CD4-positive, alpha-beta T cell (primary cell): Measurements from ENCODE around the gene ALOX12B. TPM values are rescaled to one million over a fixed set of nuclear protein-coding genes. Genes with fewer than 3 reads are reported as not detected.

Source experiments
- ATAC-seq: fragments of 200-7000 bp; cut with Tn5 transposase; one replicate; pipeline ENCODE4 v1.10.0; 2022; ENCODE audit warnings: mild to moderate bottlenecking; ENCODE audit not compliant: poor library complexity
- CTCF ChIA-PET: fragments of 350-600 bp; sonication (Branson Sonifier 250); formaldehyde crosslinking; loops from one replicate; lab custom pipeline; 2021; ENCODE audit warnings: antibody characterized with exemption, inconsistent platforms; lab: Charles Lee
- POLR2A ChIA-PET: fragments of 350-600 bp; sonication (Branson Sonifier 250); formaldehyde crosslinking; loops from one replicate; lab custom pipeline; 2021; ENCODE audit warnings: antibody characterized with exemption, inconsistent platforms; lab: Charles Lee
- DNase-seq, 14 experiments: peaks; one replicate each; pipeline ENCODE4 v3.0.0-alpha.2; 2013 to 2020; ENCODE audit warnings: mixed read lengths in 2 of 14
- H3K27ac ChIP-seq, 2 donors: one replicate each; pipeline versions ENCODE4 v1.5.1 to v1.7.0; 2013; ENCODE audit warnings: low read length in 2 of 2, low read depth in 1 of 2, mild to moderate bottlenecking in 1 of 2
- H3K27me3 ChIP-seq, 2 experiments: 1 replicate in 1 of 2; 2 replicates in 1 of 2; pipeline versions ENCODE4 v1.6.1 to v1.7.0; 2013; ENCODE audit warnings: low read length in 2 of 2, control low read depth in 1 of 2, mild to moderate bottlenecking in 1 of 2, moderate library complexity in 1 of 2; ENCODE audit not compliant: insufficient read depth in 2 of 2, control insufficient read depth in 1 of 2
- H3K36me3 ChIP-seq: one replicate; pipeline ENCODE4 v1.6.1; 2013; ENCODE audit warnings: low read length, control low read depth; ENCODE audit not compliant: insufficient read depth
- H3K4me1 ChIP-seq: one replicate; pipeline ENCODE4 v1.6.1; 2013; ENCODE audit warnings: low read length, control low read depth; ENCODE audit not compliant: insufficient read depth
- H3K4me3 ChIP-seq: one replicate; pipeline ENCODE4 v1.5.1; 2013; ENCODE audit warnings: mild to moderate bottlenecking, low read length, moderate library complexity
- H3K9me3 ChIP-seq, 2 experiments: 1 replicate in 1 of 2; 2 replicates in 1 of 2; pipeline versions ENCODE4 v1.6.1 to v1.7.0; 2013; ENCODE audit warnings: low read length in 2 of 2, mild to moderate bottlenecking in 2 of 2, control low read depth in 1 of 2, moderate library complexity in 1 of 2; ENCODE audit not compliant: control insufficient read depth in 1 of 2, insufficient read depth in 1 of 2
- H3K27ac Mint-ChIP-seq: one replicate; pipeline ENCODE4 v1.8.0; 2020; ENCODE audit warnings: mixed read lengths
- H3K27me3 Mint-ChIP-seq: one replicate; pipeline ENCODE4 v1.8.0; 2021; ENCODE audit warnings: mixed read lengths
- H3K36me3 Mint-ChIP-seq: one replicate; pipeline ENCODE4 v1.8.0; 2021; ENCODE audit warnings: low read depth, mixed read lengths
- H3K4me1 Mint-ChIP-seq: one replicate; pipeline ENCODE4 v1.8.0; 2021; ENCODE audit warnings: low read depth, mixed read lengths
- H3K4me3 Mint-ChIP-seq: one replicate; pipeline ENCODE4 v1.8.0; 2020; ENCODE audit warnings: mild to moderate bottlenecking, mixed read lengths
- H3K9me3 Mint-ChIP-seq: one replicate; pipeline ENCODE4 v1.8.0; 2020; ENCODE audit warnings: mixed read lengths
- intact Hi-C, 2 experiments: fragments of 100-400 bp; cut with DNase I in 1 of 2; cut with micrococcal nuclease in 1 of 2; formaldehyde crosslinking; loops; one replicate each; pipeline versions ENCODE4 v1.15.1 to v1.9.0; 2023 to 2025; cut with DNase I, micrococcal nuclease
- total RNA-seq, 174 experiments: library from RNA in 2 of 174; stranded (reverse) in 2 of 174; gene quantifications; one replicate each; pipeline ENCODE4 v1.2.3 and lab custom pipeline; 2021 to 2026
- TF ChIP-seq, protein P1 (sequence below): fragments of 200-600 bp; IDR thresholded peaks from one replicate; pipeline ENCODE4 v1.8.0; 2022; ENCODE audit warnings: antibody characterized with exemption, mild to moderate bottlenecking

ALOX12B gene
- total RNA-seq, 2 experiments from 2014 or later, result 0.41 TPM; not detected in 1

DNA sequence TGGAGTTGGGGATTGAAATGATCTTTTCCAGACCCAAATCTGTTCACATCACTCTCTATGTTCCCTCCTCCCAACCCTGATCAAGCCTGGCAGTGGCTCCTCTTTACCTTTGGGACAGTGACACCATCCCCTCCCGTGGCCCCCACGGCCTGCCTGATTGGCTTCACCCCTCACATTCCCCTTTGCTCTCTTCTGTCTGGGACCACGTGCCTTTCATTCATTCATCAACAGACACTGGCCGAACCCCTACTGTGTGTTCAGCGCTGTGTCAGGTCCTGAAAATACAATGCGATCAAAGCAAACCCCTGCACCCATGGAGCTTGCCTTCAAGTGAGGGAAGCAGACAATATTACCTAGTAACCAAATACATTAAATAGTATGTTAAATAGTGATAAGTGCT lies 2.2 kb upstream of the ALOX12B start:
- H3K27ac ChIP-seq, result no peak overlapping the region
- H3K9me3 ChIP-seq, result no peaks in the 10 kb centered on the region
- H3K4me3 ChIP-seq, result no peak overlapping the region
- H3K4me1 Mint-ChIP-seq, result peaks cover 10% of the 10 kb centered on the region
- POLR2A ChIA-PET, result interaction anchor here (2.5 kb wide), 1 partner anchor 29 kb away, joined by 6 read pairs; the partner anchor contains the start of gene ALOXE3
- CTCF ChIA-PET, result interaction anchor here (2.4 kb wide), 1 partner anchor 29 kb away, joined by 6 read pairs; the partner anchor contains the start of gene ALOXE3
- TF ChIP-seq, protein P1, sequence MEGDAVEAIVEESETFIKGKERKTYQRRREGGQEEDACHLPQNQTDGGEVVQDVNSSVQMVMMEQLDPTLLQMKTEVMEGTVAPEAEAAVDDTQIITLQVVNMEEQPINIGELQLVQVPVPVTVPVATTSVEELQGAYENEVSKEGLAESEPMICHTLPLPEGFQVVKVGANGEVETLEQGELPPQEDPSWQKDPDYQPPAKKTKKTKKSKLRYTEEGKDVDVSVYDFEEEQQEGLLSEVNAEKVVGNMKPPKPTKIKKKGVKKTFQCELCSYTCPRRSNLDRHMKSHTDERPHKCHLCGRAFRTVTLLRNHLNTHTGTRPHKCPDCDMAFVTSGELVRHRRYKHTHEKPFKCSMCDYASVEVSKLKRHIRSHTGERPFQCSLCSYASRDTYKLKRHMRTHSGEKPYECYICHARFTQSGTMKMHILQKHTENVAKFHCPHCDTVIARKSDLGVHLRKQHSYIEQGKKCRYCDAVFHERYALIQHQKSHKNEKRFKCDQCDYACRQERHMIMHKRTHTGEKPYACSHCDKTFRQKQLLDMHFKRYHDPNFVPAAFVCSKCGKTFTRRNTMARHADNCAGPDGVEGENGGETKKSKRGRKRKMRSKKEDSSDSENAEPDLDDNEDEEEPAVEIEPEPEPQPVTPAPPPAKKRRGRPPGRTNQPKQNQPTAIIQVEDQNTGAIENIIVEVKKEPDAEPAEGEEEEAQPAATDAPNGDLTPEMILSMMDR, result no peak
- intact Hi-C loops, result no loop called here
- no peak overlapping the region for H3K4me3 Mint-ChIP-seq
- DNase-seq (no peak), ATAC-seq (no peak)
- no peaks in the 10 kb centered on the region for H3K36me3 ChIP-seq
- H3K36me3 Mint-ChIP-seq, result no peaks in the 10 kb centered on the region
- H3K27me3 Mint-ChIP-seq, result peaks cover 30% of the 10 kb centered on the region
- H3K27ac Mint-ChIP-seq, result no peak overlapping the region
- peaks cover 4 to 8% of the 10 kb centered on the region in 2 experiments for H3K27me3 ChIP-seq
- H3K4me1 ChIP-seq, result peaks cover 9% of the 10 kb centered on the region
- H3K9me3 Mint-ChIP-seq, result no peaks in the 10 kb centered on the region

DNA sequence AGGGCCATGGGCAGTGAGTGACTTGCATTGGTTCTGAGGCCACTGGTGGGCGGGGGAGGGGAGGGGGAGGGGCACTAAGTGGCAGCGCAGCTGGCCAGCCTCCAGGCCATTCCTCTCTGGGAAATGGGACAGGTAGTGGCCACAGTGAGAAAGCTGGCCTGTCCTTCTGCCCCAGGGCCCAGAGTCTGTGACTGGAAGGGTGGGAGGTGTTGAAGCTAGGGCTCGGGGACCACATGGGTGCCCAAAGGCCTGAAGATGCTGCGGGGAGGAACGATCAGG lies 375 bp upstream of the ALOX12B start:
- ATAC-seq, result no peak
- TF ChIP-seq, protein P1, result no peak
- peaks cover 4 to 8% of the 10 kb centered on the region in 2 experiments for H3K27me3 ChIP-seq

DNA sequence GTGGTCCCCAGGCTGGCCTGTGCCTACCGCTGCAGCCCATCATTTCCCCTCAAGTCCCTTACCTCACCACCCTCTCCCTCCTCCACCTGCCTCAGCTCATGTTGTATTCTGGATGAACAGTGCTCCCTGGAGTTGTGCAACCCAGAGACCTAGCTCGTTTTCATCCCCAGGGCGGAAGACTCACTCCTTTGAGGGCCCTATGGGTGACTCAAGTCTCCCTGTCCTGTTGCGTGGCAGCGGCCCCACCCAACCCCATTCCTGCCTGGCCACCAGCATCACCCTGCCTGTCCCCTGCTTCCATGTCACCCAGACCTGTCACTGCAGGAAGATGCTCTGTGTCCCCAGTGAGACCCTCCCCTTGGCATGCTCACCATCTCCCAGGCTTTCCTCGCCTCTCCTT lies 3.3 kb downstream of the ALOX12B start:
- H3K4me3 Mint-ChIP-seq, result no peak overlapping the region
- ChIA-PET CTCF (interaction anchor here (0.5 to 1.6 kb wide), 3 partner anchors 11 to 110 kb away, joined by 3 to 5 read pairs (median 3); no protein-coding TSS in a partner anchor), POLR2A (no interaction called here)
- Histone ChIP-seq H3K9me3 (no peaks in the 10 kb centered on the region), H3K27me3 (no peaks in the 10 kb centered on the region), H3K4me3 (no peak overlapping the region), H3K27ac (no peak overlapping the region), H3K36me3 (no peaks in the 10 kb centered on the region), H3K4me1 (peaks cover 15% of the 10 kb centered on the region)
- TF ChIP-seq, protein P1, result no peak
- intact Hi-C loops, result no loop called here
- H3K36me3 Mint-ChIP-seq, result peaks cover 2% of the 10 kb centered on the region
- H3K27ac Mint-ChIP-seq, result no peak overlapping the region
- H3K9me3 Mint-ChIP-seq, result no peaks in the 10 kb centered on the region
- ATAC-seq, result no peak
- H3K4me1 Mint-ChIP-seq, result peaks cover 12% of the 10 kb centered on the region
- peaks cover 16% of the 10 kb centered on the region for H3K27me3 Mint-ChIP-seq
- DNase-seq, result no peak

More for the DNA sequence above, 375 bp upstream of the ALOX12B start:
- no peak overlapping the region for H3K4me3 ChIP-seq
- no peaks in the 10 kb centered on the region for H3K4me1 Mint-ChIP-seq
- ChIA-PET POLR2A (interaction anchor here (0.8 kb wide), 1 partner anchor 86 kb away, joined by 3 read pairs; no protein-coding TSS in a partner anchor), CTCF (interaction anchor here (1.8 kb wide), 1 partner anchor 14 kb away, joined by 6 read pairs; no protein-coding TSS in a partner anchor)
- H3K4me1 ChIP-seq, result no peaks in the 10 kb centered on the region
- H3K36me3 Mint-ChIP-seq, result no peaks in the 10 kb centered on the region
- DNase-seq, result no peak
- H3K9me3 Mint-ChIP-seq, result no peaks in the 10 kb centered on the region
- no peak overlapping the region for H3K27ac Mint-ChIP-seq
- peaks cover 26% of the 10 kb centered on the region for H3K27me3 Mint-ChIP-seq
- intact Hi-C loops, result no loop called here
- no peaks in the 10 kb centered on the region for H3K9me3 ChIP-seq
- H3K27ac ChIP-seq, result no peak overlapping the region
- no peak overlapping the region for H3K4me3 Mint-ChIP-seq
- H3K36me3 ChIP-seq, result no peaks in the 10 kb centered on the region
